Activated effector memory CD4-positive, alpha-beta T cell treated with anti-CD3 and anti-CD28 coated beads, Interleukin-2, amount 50 U/mL, for 16 hours (primary cell): Measurements from ENCODE around the gene MEIS1.

ENCODE experiments used
- DNase-seq: peaks from one replicate; pipeline ENCODE4 v3.0.0-alpha.2; 2020

MEIS1 gene

GRCh38 chr2:66512626-66513025 is 77.7 kb downstream of the MEIS1 start:
- no peak for DNase-seq

- no peak for DNase-seq
Observed at GRCh38 chr2:66515743-66516142, 80.8 kb downstream of the MEIS1 start.

GRCh38 chr2:66516499-66516898 is 81.6 kb downstream of the MEIS1 start:
- no peak for DNase-seq

GRCh38 chr2:66517772-66518171 is 82.8 kb downstream of the MEIS1 start:
- no peak for DNase-seq

- no peak for DNase-seq
Observed at GRCh38 chr2:66519264-66519843, 84.4 kb downstream of the MEIS1 start.

GRCh38 chr2:66521291-66521922 is 86.5 kb downstream of the MEIS1 start:
- no peak for DNase-seq

GRCh38 chr2:66522611-66523376 is 87.9 kb downstream of the MEIS1 start:
- no peak for DNase-seq

- DNase-seq = no peak
Observed at GRCh38 chr2:66523377-66523969, 88.5 kb downstream of the MEIS1 start.

- DNase-seq = no peak
Observed at GRCh38 chr2:66523990-66524389, 89.1 kb downstream of the MEIS1 start.

- DNase-seq = no peak
Observed at GRCh38 chr2:66525606-66526005, 90.7 kb downstream of the MEIS1 start.

- no peak for DNase-seq
Observed at GRCh38 chr2:66526180-66526579, 91.3 kb downstream of the MEIS1 start.

- DNase-seq = no peak
Observed at GRCh38 chr2:66528974-66529724, 94.2 kb downstream of the MEIS1 start.

- DNase-seq = no peak
Observed at GRCh38 chr2:66530651-66531050, 95.7 kb downstream of the MEIS1 start.

GRCh38 chr2:66531155-66531554 is 96.2 kb downstream of the MEIS1 start:
- DNase-seq = no peak

GRCh38 chr2:66531567-66531966 is 96.6 kb downstream of the MEIS1 start:
- no peak for DNase-seq

GRCh38 chr2:66532972-66533868 is 98.3 kb downstream of the MEIS1 start:
- DNase-seq = no peak

GRCh38 chr2:66534461-66534860 is 99.5 kb downstream of the MEIS1 start:
- DNase-seq = no peak

- no peak for DNase-seq
Observed at GRCh38 chr2:66535574-66536289, 100.8 kb downstream of the MEIS1 start.

- DNase-seq = no peak
Observed at GRCh38 chr2:66536290-66536673, 101.4 kb downstream of the MEIS1 start.

- no peak for DNase-seq
Observed at GRCh38 chr2:66536997-66537396, 102.1 kb downstream of the MEIS1 start.

- DNase-seq = no peak
Observed at GRCh38 chr2:66538291-66538690, 103.4 kb downstream of the MEIS1 start.
